ENCODE data around the gene LRRC36. TPM values are rescaled to one million over a fixed set of nuclear protein-coding genes. Genes with fewer than 3 reads are reported as not detected.

Gene LRRC36
- total and polyA plus RNA-seq, 9 of the 15 experiments (the other 6 are each of a cell fraction or from before 2014, with no cell fraction given): 0.09 to 0.40 (median 0.17) TPM; not detected in 1

GRCh38 chr16:67430977-67431774 is 104.6 kb downstream of the LRRC36 start, which contains the start of gene HSD11B2 (continued):
- TF ChIP-seq TRIM25 (IDR thresholded peaks at IDR 0.05; ENCODE audit: borderline replicate concordance): no peak
- peak in 1 of 2 experiments; percentile 53; a peak in 2 of 4 replicates for TF ChIP-seq NRF1 (conservative IDR thresholded peaks at IDR 0.05 in 1 of 2, IDR thresholded peaks at IDR 0.05 in 1 of 2)
- no peak for TF ChIP-seq MTF1 (CRISPR knock-in tag; IDR thresholded peaks at IDR 0.05; ENCODE audit: borderline replicate concordance)
- no peak for TF ChIP-seq ZBTB40 (IDR thresholded peaks at IDR 0.05)
- TF ChIP-seq ZBTB40 (CRISPR knock-in tag; IDR thresholded peaks at IDR 0.05): no peak
- no peak for TF ChIP-seq ZNF311 (CRISPR knock-in tag; IDR thresholded peaks at IDR 0.05)
- TF ChIP-seq CCNT2 (IDR thresholded peaks at IDR 0.05; ENCODE audit: borderline replicate concordance, extremely low read depth, insufficient read length, low read depth, low read length): peak; percentile 55
- TF ChIP-seq POLR2G (IDR thresholded peaks at IDR 0.05; ENCODE audit: low read depth, low read length): peak; percentile 47; the same call in 1 of the 2 replicates
- TF ChIP-seq UBTF (IDR thresholded peaks at IDR 0.05; ENCODE audit: borderline replicate concordance in 1 of 2, low read depth in 2 of 2, low read length in 2 of 2): peak; percentile 45 to 70; a peak in 3 of 4 replicates
- TF ChIP-seq SIN3B (IDR thresholded peaks at IDR 0.05; ENCODE audit: low read depth): peak; percentile 49; the same call in 1 of the 2 replicates
- TF ChIP-seq CTBP1 (IDR thresholded peaks at IDR 0.05; ENCODE audit: borderline replicate concordance): peak; percentile 42; the same call in 1 of the 2 replicates

Measured in K562 (cell line).